KMS-11 (cell line): Measurements from ENCODE around the gene OXLD1.

ENCODE experiments used
- H2AFZ ChIP-seq: fragments of 200-600 bp; sonication (generic); 2 replicates; pipeline ENCODE4 v1.6.1; 2016; ENCODE audit warnings: antibody characterized with exemption, mixed run types, low read depth
- H3K27ac ChIP-seq: fragments of 200-600 bp; sonication (generic); 2 replicates; pipeline ENCODE4 v1.6.1; 2016; ENCODE audit warnings: mild to moderate bottlenecking, mixed run types
- H3K27me3 ChIP-seq: fragments of 200-600 bp; sonication (generic); 2 replicates; pipeline ENCODE4 v1.6.1; 2017; ENCODE audit warnings: mild to moderate bottlenecking, low read depth, mixed run types, moderate library complexity; ENCODE audit not compliant: insufficient read depth
- H3K36me3 ChIP-seq: fragments of 200-600 bp; sonication (generic); 2 replicates; pipeline ENCODE4 v1.6.1; 2017; ENCODE audit warnings: mild to moderate bottlenecking, mixed run types; ENCODE audit not compliant: insufficient read depth
- H3K4me1 ChIP-seq: fragments of 200-600 bp; sonication (generic); 2 replicates; pipeline ENCODE4 v1.6.1; 2016; ENCODE audit warnings: mild to moderate bottlenecking, low read depth, mixed run types; ENCODE audit not compliant: poor library complexity, severe bottlenecking
- H3K4me2 ChIP-seq: fragments of 200-600 bp; sonication (generic); 2 replicates; pipeline ENCODE4 v1.7.0; 2016; ENCODE audit warnings: mild to moderate bottlenecking, mixed run types
- H3K4me3 ChIP-seq: fragments of 200-600 bp; sonication (generic); IDR thresholded peaks from 2 replicates; pipeline ENCODE4 v1.6.1; 2017; ENCODE audit warnings: low read depth, low read length, mixed read lengths; ENCODE audit not compliant: insufficient read depth
- H3K79me2 ChIP-seq: fragments of 200-600 bp; sonication (generic); 2 replicates; pipeline ENCODE4 v1.6.1; 2016; ENCODE audit warnings: low read depth, mixed run types; ENCODE audit not compliant: insufficient read depth
- H3K9ac ChIP-seq: fragments of 200-600 bp; sonication (generic); 2 replicates; pipeline ENCODE4 v1.6.1; 2016; ENCODE audit warnings: mild to moderate bottlenecking, mixed run types
- H4K20me1 ChIP-seq: fragments of 200-600 bp; sonication (generic); 2 replicates; pipeline ENCODE4 v1.6.1; 2016; ENCODE audit warnings: mild to moderate bottlenecking, mixed run types; ENCODE audit not compliant: insufficient read depth
- TF ChIP-seq, protein P1 (sequence below): fragments of 200-600 bp; sonication (generic); conservative IDR thresholded peaks from 2 replicates; pipeline ENCODE4 v1.6.1; 2017; ENCODE audit warnings: low read depth, mild to moderate bottlenecking, antibody characterized with exemption, low read length, moderate library complexity, mixed read lengths

Gene OXLD1

DNA sequence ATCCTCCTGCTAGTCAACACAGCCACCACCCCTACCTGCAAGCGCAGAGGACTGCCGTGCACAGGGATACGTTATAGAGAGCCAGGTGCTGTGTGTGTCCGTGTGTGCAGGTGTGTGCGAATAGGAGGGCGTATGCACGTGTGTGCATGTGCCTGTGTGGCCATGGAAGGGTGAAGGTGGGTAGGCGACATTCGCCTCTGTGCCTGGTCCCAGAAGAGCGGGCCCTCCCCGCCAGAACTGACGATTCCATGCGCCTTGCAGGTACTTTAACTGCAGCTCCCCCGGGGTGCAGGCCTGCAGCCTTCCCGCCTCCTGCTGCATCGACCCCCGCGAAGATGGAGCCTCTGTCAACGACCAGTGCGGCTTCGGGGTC lies 18.8 kb downstream of the OXLD1 start:
- Histone ChIP-seq H3K4me3 (no peak overlapping the region), H3K79me2 (no peaks in the 10 kb centered on the region), H3K9ac (no peak overlapping the region), H3K27ac (no peak overlapping the region), H3K36me3 (no peaks in the 10 kb centered on the region), H2AFZ (no peak overlapping the region), H3K27me3 (no peaks in the 10 kb centered on the region), H4K20me1 (no peaks in the 10 kb centered on the region), H3K4me1 (no peaks in the 10 kb centered on the region), H3K4me2 (no peak overlapping the region)
- TF ChIP-seq, protein P1, sequence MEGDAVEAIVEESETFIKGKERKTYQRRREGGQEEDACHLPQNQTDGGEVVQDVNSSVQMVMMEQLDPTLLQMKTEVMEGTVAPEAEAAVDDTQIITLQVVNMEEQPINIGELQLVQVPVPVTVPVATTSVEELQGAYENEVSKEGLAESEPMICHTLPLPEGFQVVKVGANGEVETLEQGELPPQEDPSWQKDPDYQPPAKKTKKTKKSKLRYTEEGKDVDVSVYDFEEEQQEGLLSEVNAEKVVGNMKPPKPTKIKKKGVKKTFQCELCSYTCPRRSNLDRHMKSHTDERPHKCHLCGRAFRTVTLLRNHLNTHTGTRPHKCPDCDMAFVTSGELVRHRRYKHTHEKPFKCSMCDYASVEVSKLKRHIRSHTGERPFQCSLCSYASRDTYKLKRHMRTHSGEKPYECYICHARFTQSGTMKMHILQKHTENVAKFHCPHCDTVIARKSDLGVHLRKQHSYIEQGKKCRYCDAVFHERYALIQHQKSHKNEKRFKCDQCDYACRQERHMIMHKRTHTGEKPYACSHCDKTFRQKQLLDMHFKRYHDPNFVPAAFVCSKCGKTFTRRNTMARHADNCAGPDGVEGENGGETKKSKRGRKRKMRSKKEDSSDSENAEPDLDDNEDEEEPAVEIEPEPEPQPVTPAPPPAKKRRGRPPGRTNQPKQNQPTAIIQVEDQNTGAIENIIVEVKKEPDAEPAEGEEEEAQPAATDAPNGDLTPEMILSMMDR: no peak

DNA sequence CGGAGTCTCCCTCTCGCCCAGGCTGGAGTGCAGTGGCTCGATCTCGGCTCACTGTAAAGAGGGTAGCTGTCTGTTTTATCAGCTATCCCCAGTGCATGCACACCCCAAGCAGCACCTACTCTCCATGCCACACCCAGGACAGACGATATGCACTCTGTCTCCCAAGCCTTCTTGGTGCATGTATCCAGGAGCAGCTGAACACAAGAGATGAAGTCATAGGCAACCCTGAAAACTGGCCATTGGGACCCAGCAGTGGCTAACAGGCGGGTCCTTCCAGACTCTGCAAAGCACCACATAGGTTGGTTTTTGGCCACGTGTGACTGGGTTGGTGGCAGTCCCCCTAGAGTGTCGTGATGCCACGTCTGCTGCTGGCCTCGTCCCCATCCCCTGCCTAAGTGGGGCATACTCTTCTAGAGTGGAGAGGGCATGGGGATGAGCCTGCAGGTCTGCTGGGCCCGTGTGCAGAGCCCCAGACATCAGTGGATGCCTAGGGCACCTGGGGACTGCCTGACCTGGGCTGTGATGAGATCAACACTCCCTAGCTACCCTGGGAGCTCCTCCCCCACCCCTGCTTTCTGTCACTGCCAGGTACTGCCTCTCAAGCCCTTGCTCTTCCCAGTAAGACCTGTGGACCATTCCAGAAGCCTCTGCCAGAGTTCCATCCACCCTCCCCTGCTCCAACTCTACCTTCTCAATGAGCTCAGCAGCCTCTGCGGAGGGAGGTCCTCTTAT lies 19.4 kb downstream of the OXLD1 start:
- H3K79me2 ChIP-seq: no peaks in the 10 kb centered on the region
- H3K27ac ChIP-seq: no peak overlapping the region
- H3K4me3 ChIP-seq: no peak overlapping the region
- H3K36me3 ChIP-seq: no peaks in the 10 kb centered on the region
- no peaks in the 10 kb centered on the region for H3K4me1 ChIP-seq
- TF ChIP-seq, protein P1: no peak
- no peak overlapping the region for H2AFZ ChIP-seq
- H3K27me3 ChIP-seq: no peaks in the 10 kb centered on the region
- H3K9ac ChIP-seq: no peak overlapping the region
- H3K4me2 ChIP-seq: no peak overlapping the region
- H4K20me1 ChIP-seq: no peaks in the 10 kb centered on the region

DNA sequence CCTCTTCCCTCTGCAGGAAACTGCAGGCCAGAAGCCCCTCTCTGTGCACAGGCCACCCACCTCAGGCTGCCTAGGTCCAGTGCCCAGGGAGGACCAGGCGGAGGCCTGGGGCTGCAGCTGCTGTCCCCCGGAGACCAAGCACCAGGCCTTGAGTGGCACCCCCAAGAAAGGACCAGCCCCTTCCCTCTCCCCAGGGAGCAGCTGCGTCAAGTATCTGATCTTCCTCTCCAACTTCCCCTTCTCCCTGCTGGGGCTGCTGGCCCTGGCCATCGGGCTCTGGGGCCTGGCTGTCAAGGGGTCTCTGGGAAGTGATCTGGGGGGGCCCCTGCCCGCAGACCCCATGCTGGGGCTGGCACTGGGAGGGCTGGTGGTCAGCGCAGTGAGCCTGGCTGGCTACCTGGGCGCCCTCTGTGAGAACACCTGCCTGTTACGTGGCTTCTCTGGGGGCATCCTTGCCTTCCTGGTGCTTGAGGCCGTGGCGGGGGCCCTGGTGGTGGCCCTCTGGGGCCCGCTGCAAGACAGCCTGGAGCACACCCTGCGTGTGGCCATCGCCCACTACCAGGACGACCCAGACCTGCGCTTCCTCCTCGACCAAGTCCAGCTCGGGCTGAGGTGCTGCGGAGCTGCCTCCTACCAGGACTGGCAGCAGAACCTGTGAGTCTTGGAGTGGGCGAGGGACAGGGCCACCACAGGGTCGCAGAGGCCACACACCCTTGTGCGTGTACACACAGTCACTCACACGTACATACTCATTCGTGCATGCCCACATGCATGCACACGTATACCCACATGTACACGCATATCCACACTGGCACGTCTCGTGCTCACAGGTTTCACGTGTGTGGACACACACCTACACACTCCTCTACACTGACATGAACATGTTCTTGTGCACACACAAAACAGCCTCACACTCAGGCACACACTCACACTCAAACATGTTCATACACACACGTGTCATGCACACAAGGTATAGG lies 21.1 kb downstream of the OXLD1 start:
- H3K27me3 ChIP-seq: no peaks in the 10 kb centered on the region
- TF ChIP-seq, protein P1: no peak
- H3K36me3 ChIP-seq: no peaks in the 10 kb centered on the region
- H2AFZ ChIP-seq: no peak overlapping the region
- no peaks in the 10 kb centered on the region for H4K20me1 ChIP-seq
- no peaks in the 10 kb centered on the region for H3K79me2 ChIP-seq
- no peaks in the 10 kb centered on the region for H3K4me1 ChIP-seq
- H3K27ac ChIP-seq: no peak overlapping the region
- no peak overlapping the region for H3K9ac ChIP-seq
- H3K4me3 ChIP-seq: no peak overlapping the region
- no peak overlapping the region for H3K4me2 ChIP-seq

DNA sequence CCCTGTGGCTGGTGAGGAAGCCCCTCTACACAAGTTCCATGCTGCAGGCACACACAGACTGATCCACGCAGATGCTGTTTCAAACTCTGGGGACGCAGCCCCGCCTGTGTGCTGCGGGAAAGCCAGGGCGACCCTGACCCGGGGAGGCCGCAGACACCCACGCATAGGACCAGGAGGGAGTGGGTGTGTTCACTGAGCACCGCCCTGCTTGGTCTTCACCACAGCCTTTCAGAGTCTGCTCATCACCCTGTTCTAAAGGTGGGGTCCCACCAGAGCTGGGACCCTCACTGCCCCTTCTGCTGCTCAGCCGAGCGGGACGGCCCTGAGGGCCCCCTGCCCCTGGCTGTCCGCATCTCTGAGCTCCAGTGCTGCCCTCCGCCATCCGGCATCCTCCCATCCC lies 21.9 kb downstream of the OXLD1 start:
- no peak overlapping the region for H3K4me2 ChIP-seq
- no peak overlapping the region for H3K4me3 ChIP-seq
- H3K27ac ChIP-seq: no peak overlapping the region
- no peaks in the 10 kb centered on the region for H4K20me1 ChIP-seq
- H3K9ac ChIP-seq: no peak overlapping the region
- no peaks in the 10 kb centered on the region for H3K36me3 ChIP-seq
- H2AFZ ChIP-seq: no peak overlapping the region
- H3K79me2 ChIP-seq: no peaks in the 10 kb centered on the region
- H3K4me1 ChIP-seq: no peaks in the 10 kb centered on the region
- no peaks in the 10 kb centered on the region for H3K27me3 ChIP-seq
- TF ChIP-seq, protein P1: no peak
